ENCODE data around the gene SPACDR.

The SPACDR gene

GRCh38 chr7:100492738-100493475, 28.8 kb upstream of the SPACDR start:
- H3K27me3 ChIP-seq (ENCODE audit: control insufficient read depth, insufficient read depth, low read length) = peaks cover 8% of the 10 kb centered on the region

GRCh38 chr7:100491192-100491578, 27.1 kb upstream of the SPACDR start:
- peaks cover 8% of the 10 kb centered on the region for H3K27me3 ChIP-seq (ENCODE audit: control insufficient read depth, insufficient read depth, low read length)
- H3K9me3 ChIP-seq (ENCODE audit: control insufficient read depth, insufficient read depth, low read depth, low read length) = no peaks in the 10 kb centered on the region
- H3K36me3 ChIP-seq (ENCODE audit: control insufficient read depth, insufficient read depth, low read length) = 0 out of 2 replicates have a peak, but pooled peaks cover 4% of the 10 kb centered on the region
- H3K9ac ChIP-seq (ENCODE audit: low read length) = no peak overlapping the region
- peaks cover 13% of the 10 kb centered on the region; the same call in 1 of the 2 replicates for H3K4me1 ChIP-seq (ENCODE audit: control insufficient read depth, insufficient read depth, low read length)
- no peak overlapping the region for H3K27ac ChIP-seq (ENCODE audit: low read depth, low read length)
- H3K4me3 ChIP-seq (ENCODE audit: low read depth, low read length) = no peak overlapping the region

More at GRCh38 chr7:100492738-100493475, 28.8 kb upstream of the SPACDR start:
- no peak overlapping the region for H3K27ac ChIP-seq (ENCODE audit: low read depth, low read length)
- H3K36me3 ChIP-seq (ENCODE audit: control insufficient read depth, insufficient read depth, low read length) = 0 out of 2 replicates have a peak, but pooled peaks cover 4% of the 10 kb centered on the region
- H3K4me3 ChIP-seq (ENCODE audit: low read depth, low read length) = peak overlapping the region; percentile 54
- H3K4me1 ChIP-seq (ENCODE audit: control insufficient read depth, insufficient read depth, low read length) = peaks cover 9% of the 10 kb centered on the region; the same call in 1 of the 2 replicates
- no peaks in the 10 kb centered on the region for H3K9me3 ChIP-seq (ENCODE audit: control insufficient read depth, insufficient read depth, low read depth, low read length)
- H3K9ac ChIP-seq (ENCODE audit: low read length) = no peak overlapping the region

- Histone ChIP-seq H3K9me3 (ENCODE audit: control insufficient read depth, insufficient read depth, low read depth, low read length) (no peaks in the 10 kb centered on the region), H3K27ac (ENCODE audit: low read depth, low read length) (no peak overlapping the region), H3K4me1 (ENCODE audit: control insufficient read depth, insufficient read depth, low read length) (peaks cover 19% of the 10 kb centered on the region; the same call in 1 of the 2 replicates), H3K27me3 (ENCODE audit: control insufficient read depth, insufficient read depth, low read length) (peaks cover 8% of the 10 kb centered on the region), H3K4me3 (ENCODE audit: low read depth, low read length) (no peak overlapping the region), H3K9ac (ENCODE audit: low read length) (no peak overlapping the region), H3K36me3 (ENCODE audit: control insufficient read depth, insufficient read depth, low read length) (0 out of 2 replicates have a peak, but pooled peaks cover 4% of the 10 kb centered on the region)
Measured at GRCh38 chr7:100490483-100491191, 26.6 kb upstream of the SPACDR start.

GRCh38 chr7:100489824-100490223, 25.8 kb upstream of the SPACDR start:
- Histone ChIP-seq H3K9ac (ENCODE audit: low read length) (no peak overlapping the region), H3K4me1 (ENCODE audit: control insufficient read depth, insufficient read depth, low read length) (peaks cover 25% of the 10 kb centered on the region; the same call in 1 of the 2 replicates), H3K36me3 (ENCODE audit: control insufficient read depth, insufficient read depth, low read length) (0 out of 2 replicates have a peak, but pooled peaks cover 4% of the 10 kb centered on the region), H3K9me3 (ENCODE audit: control insufficient read depth, insufficient read depth, low read depth, low read length) (no peaks in the 10 kb centered on the region), H3K27ac (ENCODE audit: low read depth, low read length) (no peak overlapping the region), H3K4me3 (ENCODE audit: low read depth, low read length) (no peak overlapping the region), H3K27me3 (ENCODE audit: control insufficient read depth, insufficient read depth, low read length) (peaks cover 8% of the 10 kb centered on the region)

- Histone ChIP-seq H3K9ac (ENCODE audit: low read length) (no peak overlapping the region), H3K4me1 (ENCODE audit: control insufficient read depth, insufficient read depth, low read length) (peaks cover 29% of the 10 kb centered on the region; the same call in 1 of the 2 replicates), H3K9me3 (ENCODE audit: control insufficient read depth, insufficient read depth, low read depth, low read length) (no peaks in the 10 kb centered on the region), H3K27ac (ENCODE audit: low read depth, low read length) (no peak overlapping the region), H3K36me3 (ENCODE audit: control insufficient read depth, insufficient read depth, low read length) (0 out of 2 replicates have a peak, but pooled peaks cover 4% of the 10 kb centered on the region), H3K4me3 (ENCODE audit: low read depth, low read length) (no peak overlapping the region), H3K27me3 (ENCODE audit: control insufficient read depth, insufficient read depth, low read length) (peaks cover 8% of the 10 kb centered on the region)
Measured at GRCh38 chr7:100489121-100489520, 25.1 kb upstream of the SPACDR start.

GRCh38 chr7:100488333-100489095, 24.5 kb upstream of the SPACDR start:
- Histone ChIP-seq H3K9ac (ENCODE audit: low read length) (no peak overlapping the region), H3K9me3 (ENCODE audit: control insufficient read depth, insufficient read depth, low read depth, low read length) (no peaks in the 10 kb centered on the region), H3K4me1 (ENCODE audit: control insufficient read depth, insufficient read depth, low read length) (peaks cover 29% of the 10 kb centered on the region; the same call in 1 of the 2 replicates), H3K27me3 (ENCODE audit: control insufficient read depth, insufficient read depth, low read length) (peaks cover 8% of the 10 kb centered on the region), H3K36me3 (ENCODE audit: control insufficient read depth, insufficient read depth, low read length) (0 out of 2 replicates have a peak, but pooled peaks cover 4% of the 10 kb centered on the region), H3K27ac (ENCODE audit: low read depth, low read length) (no peak overlapping the region), H3K4me3 (ENCODE audit: low read depth, low read length) (no peak overlapping the region)

- no peak overlapping the region for H3K9ac ChIP-seq (ENCODE audit: low read length)
- no peaks in the 10 kb centered on the region for H3K9me3 ChIP-seq (ENCODE audit: control insufficient read depth, insufficient read depth, low read depth, low read length)
- H3K36me3 ChIP-seq (ENCODE audit: control insufficient read depth, insufficient read depth, low read length) = 0 out of 2 replicates have a peak, but pooled peaks cover 4% of the 10 kb centered on the region
- no peak overlapping the region for H3K4me3 ChIP-seq (ENCODE audit: low read depth, low read length)
- H3K27me3 ChIP-seq (ENCODE audit: control insufficient read depth, insufficient read depth, low read length) = no peaks in the 10 kb centered on the region; the same call in 1 of the 2 replicates
- H3K4me1 ChIP-seq (ENCODE audit: control insufficient read depth, insufficient read depth, low read length) = peaks cover 32% of the 10 kb centered on the region; the same call in 1 of the 2 replicates
- no peak overlapping the region for H3K27ac ChIP-seq (ENCODE audit: low read depth, low read length)
Measured at GRCh38 chr7:100486753-100487446, 22.8 kb upstream of the SPACDR start.

GRCh38 chr7:100486111-100486636, 22.1 kb upstream of the SPACDR start:
- Histone ChIP-seq H3K9me3 (ENCODE audit: control insufficient read depth, insufficient read depth, low read depth, low read length) (no peaks in the 10 kb centered on the region), H3K27me3 (ENCODE audit: control insufficient read depth, insufficient read depth, low read length) (no peaks in the 10 kb centered on the region; the same call in 1 of the 2 replicates), H3K36me3 (ENCODE audit: control insufficient read depth, insufficient read depth, low read length) (0 out of 2 replicates have a peak, but pooled peaks cover 4% of the 10 kb centered on the region), H3K4me1 (ENCODE audit: control insufficient read depth, insufficient read depth, low read length) (peaks cover 32% of the 10 kb centered on the region; the same call in 1 of the 2 replicates), H3K4me3 (ENCODE audit: low read depth, low read length) (no peak overlapping the region), H3K27ac (ENCODE audit: low read depth, low read length) (no peak overlapping the region), H3K9ac (ENCODE audit: low read length) (no peak overlapping the region)

- Histone ChIP-seq H3K36me3 (ENCODE audit: control insufficient read depth, insufficient read depth, low read length) (0 out of 2 replicates have a peak, but pooled peaks cover 4% of the 10 kb centered on the region), H3K9me3 (ENCODE audit: control insufficient read depth, insufficient read depth, low read depth, low read length) (no peaks in the 10 kb centered on the region), H3K27ac (ENCODE audit: low read depth, low read length) (no peak overlapping the region), H3K27me3 (ENCODE audit: control insufficient read depth, insufficient read depth, low read length) (no peaks in the 10 kb centered on the region; the same call in 1 of the 2 replicates), H3K9ac (ENCODE audit: low read length) (no peak overlapping the region), H3K4me1 (ENCODE audit: control insufficient read depth, insufficient read depth, low read length) (peaks cover 32% of the 10 kb centered on the region; the same call in 1 of the 2 replicates), H3K4me3 (ENCODE audit: low read depth, low read length) (no peak overlapping the region)
Measured at GRCh38 chr7:100485471-100485876, 21.4 kb upstream of the SPACDR start.

- Histone ChIP-seq H3K27me3 (ENCODE audit: control insufficient read depth, insufficient read depth, low read length) (no peaks in the 10 kb centered on the region; the same call in 1 of the 2 replicates), H3K4me3 (ENCODE audit: low read depth, low read length) (peak overlapping the region; percentile 90), H3K4me1 (ENCODE audit: control insufficient read depth, insufficient read depth, low read length) (peaks cover 29% of the 10 kb centered on the region), H3K9me3 (ENCODE audit: control insufficient read depth, insufficient read depth, low read depth, low read length) (no peaks in the 10 kb centered on the region), H3K36me3 (ENCODE audit: control insufficient read depth, insufficient read depth, low read length) (0 out of 2 replicates have a peak, but pooled peaks cover 4% of the 10 kb centered on the region), H3K9ac (ENCODE audit: low read length) (peak overlapping the region; percentile 38), H3K27ac (ENCODE audit: low read depth, low read length) (no peak overlapping the region)
Measured at GRCh38 chr7:100484673-100485045, 20.6 kb upstream of the SPACDR start.

Measured in HUES6 (cell line).